Lung (tissue), 12 donors: ENCODE data around the gene IFNLR1. TPM values are rescaled to one million over a fixed set of nuclear protein-coding genes. Genes with fewer than 3 reads are reported as not detected.

Source experiments
- ATAC-seq: fragments of 200-7000 bp; cut with Tn5 transposase; one replicate; pipeline ENCODE4 v1.9.1; 2020; ENCODE audit warnings: moderate number of reproducible peaks; ENCODE audit not compliant: insufficient read depth, low FRiP score
- DNase-seq, 3 donors: peaks; one replicate each; pipeline ENCODE4 v3.0.0-alpha.2; 2013 to 2017
- H3K27ac ChIP-seq, 2 donors: one replicate each; pipeline ENCODE4 v1.5.1; 2013; ENCODE audit warnings: mild to moderate bottlenecking in 2 of 2, moderate library complexity in 2 of 2, control low read depth in 1 of 2, inconsistent platforms in 1 of 2, low read depth in 1 of 2, low read length in 1 of 2
- H3K27me3 ChIP-seq, 3 donors: one replicate each; pipeline ENCODE4 v1.5.1; 2013; ENCODE audit warnings: low read length in 2 of 3; ENCODE audit not compliant: control insufficient read depth in 3 of 3, insufficient read depth in 3 of 3
- H3K36me3 ChIP-seq, 4 donors: one replicate each; pipeline ENCODE4 v1.5.1; 2013; ENCODE audit warnings: low read length in 4 of 4, mild to moderate bottlenecking in 1 of 4, moderate library complexity in 1 of 4; ENCODE audit not compliant: control insufficient read depth in 4 of 4, insufficient read depth in 4 of 4
- H3K4me1 ChIP-seq, 5 donors: one replicate each; pipeline ENCODE4 v1.5.1; 2013; ENCODE audit warnings: low read length in 5 of 5, mild to moderate bottlenecking in 2 of 5, moderate library complexity in 1 of 5; ENCODE audit not compliant: control insufficient read depth in 5 of 5, insufficient read depth in 5 of 5
- H3K4me3 ChIP-seq: one replicate; pipeline ENCODE4 v1.5.1; 2013; ENCODE audit warnings: mild to moderate bottlenecking, control low read depth, moderate library complexity
- H3K9ac ChIP-seq, 2 donors: one replicate each; pipeline ENCODE4 v1.5.1; 2013; ENCODE audit warnings: low read length in 2 of 2, control low read depth in 1 of 2; ENCODE audit not compliant: insufficient read depth in 1 of 2
- H3K9me3 ChIP-seq, 4 donors: one replicate each; pipeline ENCODE4 v1.5.1; 2013; ENCODE audit warnings: low read length in 3 of 4, mild to moderate bottlenecking in 1 of 4, moderate library complexity in 1 of 4; ENCODE audit not compliant: control insufficient read depth in 4 of 4, insufficient read depth in 3 of 4
- CTCF ChIP-seq: IDR thresholded peaks from 2 replicates; pipeline ENCODE4 v1.5.1; 2012; ENCODE audit warnings: mild to moderate bottlenecking; ENCODE audit errors: control extremely low read depth, extremely low read depth
- WGBS, 2 donors: extraction: QIAGEN DNeasy Blood & Tissue Kit; methylation state at CpG; one replicate each; pipeline ENCODE4 v1.1.7; 2013; 5-methylcytosine and 5-hydroxymethylcytosine counted together
- polyA plus RNA-seq, 2 donors: library from polyadenylated mRNA; stranded (reverse); fragments of 200-250 nt; gene quantifications; one replicate each; pipeline ENCODE4 v1.2.1, GENCODE V29; 2013
- total RNA-seq, 2 donors: library from RNA; depleted of rRNA in 1 of 2; stranded (reverse); fragments of >200 nt in 1 of 2; gene quantifications; one replicate each; pipeline ENCODE4 v1.2.1, GENCODE V29; 2014 to 2021
- donor health status: control.
- donor health status: control.
- donor health status: Bipolar disorder and iron deficiency.
- donor health status: healthy.
- donor health status: DM: yes; HTN: yes; CAD: no.

IFNLR1 gene
- total and polyA plus RNA-seq, 4 donors, result 1.2 to 9.0 (median 2.7) TPM

GRCh38 chr1:24162201-24162600 is 24.9 kb downstream of the IFNLR1 start:
- Histone ChIP-seq H3K27ac (no peak overlapping the region), H3K36me3 (peaks cover 0 to 4% (median 0%) of the 10 kb centered on the region in 4 donors), H3K4me1 (no peaks in the 10 kb centered on the region), H3K9ac (no peak overlapping the region), H3K9me3 (no peaks in the 10 kb centered on the region), H3K4me3 (no peak overlapping the region), H3K27me3 (no peaks in the 10 kb centered on the region)
- no peak for TF ChIP-seq CTCF
- ATAC-seq (no peak), DNase-seq (no peak)
- WGBS, 2 donors, result 51 to 54% methylated on average over 5 of the region's 5 CpGs

- TF ChIP-seq CTCF, result no peak
- H3K9ac ChIP-seq, result no peak overlapping the region
- H3K36me3 ChIP-seq, result peaks cover 0 to 4% (median 0%) of the 10 kb centered on the region in 4 donors
- no peak overlapping the region for H3K4me3 ChIP-seq
- H3K27me3 ChIP-seq, result no peaks in the 10 kb centered on the region
- 77 to 83% methylated on average over 4 of the region's 4 CpGs for WGBS, 2 donors
- ATAC-seq, result no peak
- H3K27ac ChIP-seq, result no peak overlapping the region
- no peaks in the 10 kb centered on the region for H3K9me3 ChIP-seq
- no peaks in the 10 kb centered on the region for H3K4me1 ChIP-seq
- DNase-seq, result no peak
These were observed 25.8 kb downstream of the IFNLR1 start for GRCh38 chr1:24161270-24161669.

GRCh38 chr1:24159366-24159765 is 27.7 kb downstream of the IFNLR1 start:
- H3K27me3 ChIP-seq, result no peaks in the 10 kb centered on the region
- 87 to 94% methylated on average over 5 of the region's 5 CpGs for WGBS, 2 donors
- peaks cover 0 to 4% (median 0%) of the 10 kb centered on the region in 4 donors for H3K36me3 ChIP-seq
- no peaks in the 10 kb centered on the region for H3K9me3 ChIP-seq
- ATAC-seq (no peak), DNase-seq (no peak)
- H3K9ac ChIP-seq, result no peak overlapping the region
- no peak overlapping the region for H3K4me3 ChIP-seq
- no peak for TF ChIP-seq CTCF
- no peaks in the 10 kb centered on the region for H3K4me1 ChIP-seq
- no peak overlapping the region for H3K27ac ChIP-seq

GRCh38 chr1:24157918-24158481 is 29.1 kb downstream of the IFNLR1 start:
- Histone ChIP-seq H3K9me3 (no peaks in the 10 kb centered on the region), H3K27ac (no peak overlapping the region), H3K27me3 (no peaks in the 10 kb centered on the region), H3K9ac (peak overlapping the region in 1 of 2 donors; percentile 2), H3K36me3 (peaks cover 0 to 4% (median 0%) of the 10 kb centered on the region in 4 donors), H3K4me1 (no peaks in the 10 kb centered on the region), H3K4me3 (no peak overlapping the region)
- TF ChIP-seq CTCF, result no peak
- ATAC-seq, result no peak
- WGBS, 2 donors, result 78 to 82% methylated on average over 6 of the region's 6 CpGs
- DNase-seq, result no peak
